Lower leg skin (tissue), 3 donors: ENCODE data around the gene ZER1.

Experiments used
- CTCF ChIP-seq, 3 donors: fragments of 450-650 bp; IDR thresholded peaks; one replicate each; pipeline ENCODE4 v1.5.1; 2016; ENCODE audit warnings: antibody characterized with exemption in 3 of 3, mild to moderate bottlenecking in 3 of 3, moderate library complexity in 2 of 3
- POLR2A ChIP-seq, 2 donors: fragments of 450-650 bp; IDR thresholded peaks; one replicate each; pipeline ENCODE4 v1.6.1; 2016 to 2017; ENCODE audit warnings: antibody characterized with exemption in 2 of 2, mild to moderate bottlenecking in 1 of 2, moderate library complexity in 1 of 2

GRCh38 chr9:128809831-128810230 is 38.1 kb upstream of the ZER1 start:
- no peak for TF ChIP-seq POLR2A (IDR thresholded peaks at IDR 0.05)
- no peak for TF ChIP-seq CTCF (IDR thresholded peaks at IDR 0.05)
